B cell (primary cell): ENCODE measurements around the gene CTNNA3.

Source experiments
- CTCF ChIP-seq: fragments of 200-600 bp; IDR thresholded peaks from one replicate; pipeline ENCODE4 v1.8.0; 2022; ENCODE audit warnings: antibody characterized with exemption, mild to moderate bottlenecking
- EZH2 ChIP-seq: IDR thresholded peaks from 2 replicates; pipeline ENCODE4 v1.6.1; 2012; ENCODE audit warnings: borderline replicate concordance, low read depth, mild to moderate bottlenecking, moderate library complexity, low read length; ENCODE audit not compliant: insufficient read depth, poor library complexity, severe bottlenecking

- no peak for TF ChIP-seq CTCF
- TF ChIP-seq EZH2, result no peak
Measured at GRCh38 chr10:67269828-67270227, 426.2 kb downstream of the CTNNA3 start.
